ENCODE measurements around the gene PSEN2.

- TF ChIP-seq POLR2AphosphoS5 (IDR thresholded peaks at IDR 0.05; ENCODE audit: low read depth, low read length), result no peak
- no peak for TF ChIP-seq USF2 (IDR thresholded peaks at IDR 0.05; ENCODE audit: low read length)
These were observed 38.5 kb upstream of the PSEN2 start for GRCh38 chr1:226831953-226832352.
